NCI-H146 treated with DMSO at 0.1 percent for 48 hours (cell line): Measurements from ENCODE around the gene ACIN1.

Source experiments
- DNase-seq: peaks from one replicate; lab custom pipeline; 2025; ENCODE audit not compliant: unreplicated experiment; lab: John Stamatoyannopoulos, UW

Gene ACIN1

GRCh38 chr14:23044840-23045239 lies 50.1 kb downstream of the ACIN1 start:
- no peak for DNase-seq

GRCh38 chr14:23043754-23044153 lies 51.2 kb downstream of the ACIN1 start:
- no peak for DNase-seq

- DNase-seq = no peak
Measured at GRCh38 chr14:23043145-23043544, 51.8 kb downstream of the ACIN1 start.

GRCh38 chr14:23042162-23042965 lies 52.6 kb downstream of the ACIN1 start, which contains the start of gene PSMB11:
TSS of gene PSMB11 (plus strand) at chr14:23042212. CDS start at chr14:23042226, 14 bp downstream.
- DNase-seq = no peak

- DNase-seq = no peak
Measured at GRCh38 chr14:23041729-23042128, 53.2 kb downstream of the ACIN1 start.

GRCh38 chr14:23040100-23040499 lies 54.8 kb downstream of the ACIN1 start:
- no peak for DNase-seq

GRCh38 chr14:23035303-23036144 lies 59.4 kb downstream of the ACIN1 start:
- no peak for DNase-seq

GRCh38 chr14:23034498-23035302 lies 60.2 kb downstream of the ACIN1 start, which contains the start of gene PSMB5:
TSS of gene PSMB5 (minus strand) at chr14:23034900. CDS start at chr14:23034881, 19 bp downstream.
- no peak for DNase-seq

GRCh38 chr14:23033801-23034497 lies 61.0 kb downstream of the ACIN1 start:
- DNase-seq = no peak

GRCh38 chr14:23033251-23033727 lies 61.6 kb downstream of the ACIN1 start:
- DNase-seq = no peak

- no peak for DNase-seq
Measured at GRCh38 chr14:23030936-23031335, 64.0 kb downstream of the ACIN1 start.

GRCh38 chr14:23028799-23029198 lies 66.1 kb downstream of the ACIN1 start:
- DNase-seq = no peak

GRCh38 chr14:23025151-23025814 lies 69.7 kb downstream of the ACIN1 start:
- no peak for DNase-seq

- DNase-seq = no peak
Measured at GRCh38 chr14:23024612-23025075, 70.3 kb downstream of the ACIN1 start.

GRCh38 chr14:23023795-23024152 lies 71.2 kb downstream of the ACIN1 start:
- no peak for DNase-seq

- DNase-seq = no peak
Measured at GRCh38 chr14:23023022-23023794, 71.7 kb downstream of the ACIN1 start.

GRCh38 chr14:23021889-23022442 lies 73.0 kb downstream of the ACIN1 start:
- DNase-seq = no peak

GRCh38 chr14:23021434-23021833 lies 73.5 kb downstream of the ACIN1 start:
- no peak for DNase-seq
